Glomerular endothelial cell (primary cell): ENCODE data around the gene ETV4. TPM values are rescaled to one million over a fixed set of nuclear protein-coding genes. Genes with fewer than 3 reads are reported as not detected.

Experiments used
- DNase-seq: peaks from one replicate; pipeline ENCODE4 v3.0.0-alpha.2; 2011; ENCODE audit warnings: low read depth, low spot score; ENCODE audit errors: extremely low read depth
- total RNA-seq: library from RNA; depleted of rRNA; stranded (reverse); fragments of >200 nt; gene quantifications from 2 replicates; pipeline ENCODE4 v1.2.3, GENCODE V29; 2015

Gene ETV4
- total RNA-seq, 1 donor from 2014 or later = 14.2 TPM

- DNase-seq = no peak
These were observed 27.6 kb upstream of the ETV4 start for GRCh38 chr17:43573579-43574321.

GRCh38 chr17:43572368-43572980 is 26.3 kb upstream of the ETV4 start:
- DNase-seq = no peak

- no peak for DNase-seq
These were observed 24.4 kb upstream of the ETV4 start for GRCh38 chr17:43570518-43570928.

- DNase-seq = no peak
These were observed 22.5 kb upstream of the ETV4 start for GRCh38 chr17:43568506-43569082.

- DNase-seq = no peak
These were observed 17.8 kb upstream of the ETV4 start for GRCh38 chr17:43563600-43564594.

- DNase-seq = no peak
These were observed 16.8 kb upstream of the ETV4 start for GRCh38 chr17:43562679-43563599.

- no peak for DNase-seq
These were observed 14.6 kb upstream of the ETV4 start for GRCh38 chr17:43560461-43561427.

GRCh38 chr17:43559161-43559816 is 13.1 kb upstream of the ETV4 start:
- no peak for DNase-seq

GRCh38 chr17:43558805-43559160 is 12.6 kb upstream of the ETV4 start:
- DNase-seq = no peak

GRCh38 chr17:43556292-43556691 is 10.2 kb upstream of the ETV4 start:
- no peak for DNase-seq

GRCh38 chr17:43554857-43555256 is 8.7 kb upstream of the ETV4 start:
- DNase-seq = no peak

GRCh38 chr17:43553573-43553972 is 7.4 kb upstream of the ETV4 start:
- DNase-seq = no peak

- no peak for DNase-seq
These were observed 6.2 kb upstream of the ETV4 start for GRCh38 chr17:43552229-43552837.

- no peak for DNase-seq
These were observed 4.6 kb upstream of the ETV4 start for GRCh38 chr17:43550754-43551153.

- DNase-seq = no peak
These were observed 3.4 kb upstream of the ETV4 start for GRCh38 chr17:43549496-43549895.

- DNase-seq = no peak
These were observed 2.7 kb upstream of the ETV4 start for GRCh38 chr17:43548689-43549379.

- DNase-seq = no peak
These were observed 1.6 kb upstream of the ETV4 start for GRCh38 chr17:43547659-43548256.
